ENCODE results near the gene C16orf78.

C16orf78 gene

DNA sequence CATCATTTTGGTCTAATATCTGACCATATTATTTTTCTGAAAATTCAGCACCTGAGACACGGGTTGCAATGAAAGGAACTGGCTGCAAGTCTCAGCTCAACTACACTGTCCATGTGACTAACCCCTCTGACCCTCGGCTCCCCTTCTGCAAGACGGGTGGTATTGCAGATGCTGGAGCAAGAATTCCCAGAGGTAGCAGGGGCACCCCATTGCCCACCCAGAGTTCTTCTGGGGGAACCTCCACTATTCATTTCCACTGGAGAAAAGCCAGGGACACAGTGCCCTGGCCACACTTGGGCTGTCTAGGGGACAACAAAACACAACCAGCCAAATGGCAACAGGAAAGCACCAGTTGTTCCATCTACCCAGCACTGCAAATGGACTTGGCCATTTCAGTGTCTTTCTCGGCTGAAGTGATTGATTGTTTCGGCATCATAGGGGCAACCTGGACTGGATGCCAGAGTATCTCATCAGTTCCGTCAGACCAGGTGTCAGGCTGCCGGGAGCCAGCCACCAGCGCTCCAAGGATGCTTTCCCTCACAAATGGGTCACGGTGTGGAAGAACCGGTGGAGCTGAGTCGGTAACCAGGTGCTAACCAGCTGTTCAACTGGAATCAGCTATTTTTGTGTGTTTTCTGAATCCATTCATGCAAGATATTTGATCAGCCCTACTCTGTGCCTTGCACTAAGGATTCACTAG, 58.1 kb downstream of the C16orf78 start:
- ChIA-PET POLR2A (no interaction called here), CTCF (no interaction called here)
- TF ChIP-seq CTCF (IDR thresholded peaks at IDR 0.05; ENCODE audit: control extremely low read depth, extremely low read depth, low read depth, missing control alignments) = no peak
- no peak for DNase-seq (ENCODE audit: extremely low spot score)

DNA sequence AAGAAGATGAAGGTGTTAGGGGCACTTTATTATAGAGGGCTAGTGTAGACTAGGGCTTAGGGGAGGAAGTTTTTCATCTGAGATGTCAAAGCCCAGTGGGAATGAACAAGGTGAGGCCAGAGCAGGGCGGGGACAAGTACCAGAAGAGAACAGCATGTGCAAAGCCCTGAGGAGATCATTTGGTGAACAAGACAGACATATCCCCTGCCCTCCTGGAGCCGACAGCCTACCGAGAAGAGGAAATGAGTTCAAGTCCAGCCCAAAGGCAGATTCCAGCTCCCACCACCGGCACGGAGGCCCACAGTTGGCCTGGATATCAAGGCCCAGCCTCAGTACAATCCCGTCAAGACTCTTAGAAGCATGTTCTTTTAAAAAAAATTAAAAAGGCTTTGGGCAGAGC, 61.1 kb downstream of the C16orf78 start:
- no peak for TF ChIP-seq CTCF (IDR thresholded peaks at IDR 0.05; ENCODE audit: control extremely low read depth, extremely low read depth, low read depth, missing control alignments)
- ChIA-PET CTCF (no interaction called here), POLR2A (no interaction called here)
- DNase-seq (ENCODE audit: extremely low spot score) = no peak

DNA sequence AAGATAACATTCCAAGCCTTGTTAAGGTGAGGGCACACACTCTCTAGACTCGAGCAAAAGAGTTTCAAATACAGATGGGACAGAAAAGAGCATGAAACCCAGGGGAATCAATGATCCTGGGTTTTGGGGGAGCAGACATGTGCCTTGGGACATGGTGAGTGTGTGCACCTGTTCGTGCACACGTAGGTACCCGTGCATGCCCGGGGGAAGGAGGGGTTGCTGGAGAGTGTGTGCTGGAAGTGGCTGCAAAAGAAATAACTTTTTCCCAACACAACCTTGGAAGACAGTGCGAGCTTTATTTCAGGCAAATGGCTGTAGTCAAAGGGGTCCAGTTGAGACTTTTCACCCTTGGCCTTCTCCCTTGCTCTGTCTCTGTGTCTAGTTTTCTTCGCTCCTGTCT, 62.6 kb downstream of the C16orf78 start:
- DNase-seq (ENCODE audit: extremely low spot score) = no peak
- ChIA-PET CTCF (no interaction called here), POLR2A (no interaction called here)
- no peak for TF ChIP-seq CTCF (IDR thresholded peaks at IDR 0.05; ENCODE audit: control extremely low read depth, extremely low read depth, low read depth, missing control alignments)

DNA sequence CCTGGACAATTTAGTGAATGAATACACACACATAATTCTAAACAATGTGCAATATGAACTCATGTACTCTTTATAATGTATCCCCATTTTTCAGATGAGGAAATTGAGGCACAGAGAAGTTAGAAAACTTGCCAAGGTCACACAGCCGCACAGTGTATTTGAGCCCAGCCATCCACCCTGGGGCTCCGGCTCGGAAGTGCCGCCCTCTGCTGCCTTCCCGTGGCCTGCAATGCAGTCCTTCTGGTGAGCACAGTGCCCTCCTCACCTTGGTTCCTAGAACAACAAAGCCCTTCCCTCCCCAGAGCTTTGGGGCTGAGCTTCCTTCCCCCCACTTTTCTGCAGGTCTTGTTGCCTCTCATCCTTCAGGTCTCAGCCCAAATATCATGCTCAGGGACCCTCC, 63.7 kb downstream of the C16orf78 start:
- CTCF ChIA-PET = interaction anchor here (1.7 kb wide), 1 partner anchor 29 kb away, joined by 8 read pairs; no protein-coding TSS in a partner anchor
- POLR2A ChIA-PET = no interaction called here
- no peak for DNase-seq (ENCODE audit: extremely low spot score)
- TF ChIP-seq CTCF (IDR thresholded peaks at IDR 0.05; ENCODE audit: control extremely low read depth, extremely low read depth, low read depth, missing control alignments) = no peak

- DNase-seq (ENCODE audit: extremely low spot score) = no peak
- CTCF ChIA-PET = interaction anchor here (1.7 kb wide), 1 partner anchor 31 kb away, joined by 8 read pairs; no protein-coding TSS in a partner anchor
- POLR2A ChIA-PET = no interaction called here
- TF ChIP-seq CTCF (IDR thresholded peaks at IDR 0.05; ENCODE audit: control extremely low read depth, extremely low read depth, low read depth, missing control alignments) = no peak
These were observed 65.4 kb downstream of the C16orf78 start for GRCh38 chr16:49439050-49439449.

- ChIA-PET POLR2A (no interaction called here), CTCF (no interaction called here)
- TF ChIP-seq CTCF (IDR thresholded peaks at IDR 0.05; ENCODE audit: control extremely low read depth, extremely low read depth, low read depth, missing control alignments) = no peak
- DNase-seq (ENCODE audit: extremely low spot score) = no peak
These were observed 66.1 kb downstream of the C16orf78 start for GRCh38 chr16:49439676-49440075.

All from GM10248 (cell line).